ENCODE data around the gene ABHD11. TPM values are rescaled to one million over a fixed set of nuclear protein-coding genes. Genes with fewer than 3 reads are reported as not detected.
A peak's percentile ranks its signal among the peaks of the same experiment; 100 is the strongest.
"Not testable (repeated sequence)": the region's sequence is repeated elsewhere in the genome, so short reads cannot be mapped to it uniquely, and the experiment has no call there.

ABHD11 gene
- total and polyA plus RNA-seq, 9 of the 15 experiments (the other 6 are each of a cell fraction or from before 2014, with no cell fraction given) = 7.7 to 44.2 (median 18.9) TPM

DNA sequence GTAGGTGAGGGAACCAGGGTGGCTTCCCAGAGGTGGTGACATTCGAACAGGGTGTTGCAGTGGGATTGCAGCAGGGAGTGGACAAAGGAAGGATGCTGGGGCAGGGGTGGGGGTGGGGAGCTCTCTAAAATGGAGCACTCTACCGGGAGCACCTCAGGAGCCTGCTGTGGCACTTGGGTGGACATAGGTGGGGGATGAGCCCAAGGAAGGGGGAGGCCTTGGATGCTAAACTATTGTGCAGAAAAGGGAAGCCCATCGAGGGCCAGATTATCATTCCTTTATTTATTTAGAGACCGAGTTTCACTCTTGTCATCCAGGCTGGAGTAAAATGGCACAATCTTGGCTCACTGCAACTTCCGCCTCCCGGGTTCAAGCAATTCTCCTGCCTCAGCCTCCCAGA lies 15.8 kb downstream of the ABHD11 start:
- Histone ChIP-seq H2AFZ (ENCODE audit: low read depth, low read length) (no peak overlapping the region), H3K27me3 (ENCODE audit: control insufficient read depth in 2 of 2, insufficient read depth in 2 of 2, low read length in 2 of 2) (no peaks in the 10 kb centered on the region), H3K9me1 (ENCODE audit: control insufficient read depth, insufficient read depth, low read length) (no peaks in the 10 kb centered on the region), H3K36me3 (ENCODE audit: control insufficient read depth, insufficient read depth, low read length) (no peaks in the 10 kb centered on the region), H3K27ac (ENCODE audit: extremely low read depth, low read depth, low read length) (no peak overlapping the region), H3K9ac (ENCODE audit: insufficient read depth in 1 of 2, low read depth in 2 of 2, low read length in 2 of 2) (no peak overlapping the region), H3K4me3 (no peak overlapping the region), H3K4me2 (ENCODE audit: insufficient read depth, low read length) (no peak overlapping the region), H3K4me1 (replicated peaks in 1 of 2; ENCODE audit: control insufficient read depth in 2 of 2, insufficient read depth in 2 of 2, low read length in 2 of 2) (peaks cover under 1 to 24% of the 10 kb centered on the region in 2 experiments), H3K79me2 (ENCODE audit: control insufficient read depth, insufficient read depth, low read length) (peaks cover 9% of the 10 kb centered on the region; the same call in 2 of the 3 replicates), H3K9me3 (replicated peaks; ENCODE audit: control insufficient read depth, insufficient read depth, low read depth, low read length) (no peaks in the 10 kb centered on the region), H4K20me1 (replicated peaks; ENCODE audit: control insufficient read depth, insufficient read depth, low read length) (peaks cover 10% of the 10 kb centered on the region)
- ChIA-PET CTCF (ENCODE audit: low intra/inter-chr PET ratio) (no interaction called here), POLR2A (no interaction called here)
- intact Hi-C loops (cut with micrococcal nuclease) (no loop called here), in situ Hi-C loops (cut with MboI) (no loop called here)
- BruUV-seq (replicated peaks) = no TSS peak
- FAIRE-seq (no peak), DNase-seq (ENCODE audit: extremely low read depth in 1 of 4, low spot score in 3 of 4) (no peak), ATAC-seq (no peak)
- 28% methylated on average over 5 of the region's 6 CpGs for WGBS (ENCODE audit: insufficient coverage, low coverage, missing lambda C conversion rate)
- TF ChIP-seq ZNF263 (CRISPR knock-in tag; IDR thresholded peaks at IDR 0.05; ENCODE audit: borderline replicate concordance) = peak; percentile 54; the same call in 1 of the 2 replicates
- TF ChIP-seq ZFP36 (IDR thresholded peaks at IDR 0.05; ENCODE audit: low read depth, low read length, partially characterized antibody) = peak; percentile 89
- TF ChIP-seq, protein P1, sequence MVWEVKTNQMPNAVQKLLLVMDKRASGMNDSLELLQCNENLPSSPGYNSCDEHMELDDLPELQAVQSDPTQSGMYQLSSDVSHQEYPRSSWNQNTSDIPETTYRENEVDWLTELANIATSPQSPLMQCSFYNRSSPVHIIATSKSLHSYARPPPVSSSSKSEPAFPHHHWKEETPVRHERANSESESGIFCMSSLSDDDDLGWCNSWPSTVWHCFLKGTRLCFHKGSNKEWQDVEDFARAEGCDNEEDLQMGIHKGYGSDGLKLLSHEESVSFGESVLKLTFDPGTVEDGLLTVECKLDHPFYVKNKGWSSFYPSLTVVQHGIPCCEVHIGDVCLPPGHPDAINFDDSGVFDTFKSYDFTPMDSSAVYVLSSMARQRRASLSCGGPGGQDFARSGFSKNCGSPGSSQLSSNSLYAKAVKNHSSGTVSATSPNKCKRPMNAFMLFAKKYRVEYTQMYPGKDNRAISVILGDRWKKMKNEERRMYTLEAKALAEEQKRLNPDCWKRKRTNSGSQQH (CRISPR knock-in tag; IDR thresholded peaks at IDR 0.05) = no peak
- no peak for TF ChIP-seq ERF (CRISPR knock-in tag; IDR thresholded peaks at IDR 0.05)

DNA sequence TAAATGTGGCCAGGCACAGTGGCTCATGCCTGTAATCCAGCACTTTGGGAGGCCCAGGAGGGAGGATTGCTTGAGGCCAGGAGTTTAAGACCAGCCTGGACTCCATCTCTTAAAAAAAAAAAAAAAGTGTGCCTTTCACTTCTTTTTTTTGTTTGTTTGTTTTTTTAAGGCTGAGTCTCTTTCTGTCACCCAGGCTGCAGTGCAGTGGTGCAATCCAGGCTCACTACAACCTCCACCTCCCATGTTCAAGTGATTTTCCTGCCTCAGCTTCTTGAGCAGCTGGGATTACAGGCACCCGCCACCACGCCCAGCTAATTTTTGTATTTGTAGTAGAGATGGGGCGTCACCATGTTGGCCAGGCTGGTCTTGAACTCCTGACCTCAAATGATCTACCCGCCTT lies 16.4 kb downstream of the ABHD11 start:
- in situ Hi-C loops (cut with MboI); H2AFZ ChIP-seq (ENCODE audit: low read depth, low read length); BruUV-seq (replicated peaks); intact Hi-C loops (cut with micrococcal nuclease); CTCF ChIA-PET (ENCODE audit: low intra/inter-chr PET ratio); H3K9me1 ChIP-seq (ENCODE audit: control insufficient read depth, insufficient read depth, low read length); H3K4me3 ChIP-seq; POLR2A ChIA-PET; FAIRE-seq; H3K27me3 ChIP-seq (ENCODE audit: control insufficient read depth in 2 of 2, insufficient read depth in 2 of 2, low read length in 2 of 2); ATAC-seq; DNase-seq (ENCODE audit: extremely low read depth in 1 of 4, low spot score in 3 of 4); H3K79me2 ChIP-seq (ENCODE audit: control insufficient read depth, insufficient read depth, low read length); H3K36me3 ChIP-seq (ENCODE audit: control insufficient read depth, insufficient read depth, low read length); H3K9ac ChIP-seq (ENCODE audit: insufficient read depth in 1 of 2, low read depth in 2 of 2, low read length in 2 of 2); H3K9me3 ChIP-seq (replicated peaks; ENCODE audit: control insufficient read depth, insufficient read depth, low read depth, low read length); H3K4me2 ChIP-seq (ENCODE audit: insufficient read depth, low read length); H3K27ac ChIP-seq (ENCODE audit: extremely low read depth, low read depth, low read length): not testable (repeated sequence)
- peaks cover 16% of the 10 kb centered on the region for H4K20me1 ChIP-seq (replicated peaks; ENCODE audit: control insufficient read depth, insufficient read depth, low read length)
- WGBS (ENCODE audit: insufficient coverage, low coverage, missing lambda C conversion rate) = 15% methylated on average over 4 of the region's 4 CpGs
- peaks cover 2 to 29% of the 10 kb centered on the region in 2 experiments; a peak in 4 of 5 replicates for H3K4me1 ChIP-seq (replicated peaks in 1 of 2; ENCODE audit: control insufficient read depth in 2 of 2, insufficient read depth in 2 of 2, low read length in 2 of 2)

Data from K562 (cell line).